C4-2B (cell line): Measurements from ENCODE around the gene SUPT4H1.
"Not testable (repeated sequence)": the region's sequence is repeated elsewhere in the genome, so short reads cannot be mapped to it uniquely, and the experiment has no call there.

Experiments
- H3K27ac ChIP-seq: fragments of 450-650 bp; 2 replicates; pipeline ENCODE4 v1.5.1; 2017
- ZFX ChIP-seq: fragments of 450-650 bp; IDR thresholded peaks from 2 replicates; pipeline ENCODE4 v1.6.1; 2017
- TF ChIP-seq, protein P1 (sequence below): fragments of 450-650 bp; conservative IDR thresholded peaks from 2 replicates; pipeline ENCODE4 v1.5.1; 2017; ENCODE audit warnings: mild to moderate bottlenecking

The SUPT4H1 gene

GRCh38 chr17:58351831-58352595 is at the start of gene SUPT4H1:
Gene SUPT4H1 (minus strand): TSS chr17:58352201. CDS start chr17:58352135, 66 bp downstream.
- TF ChIP-seq ZFX, result peak; percentile 23; the same call in 1 of the 2 replicates
- TF ChIP-seq, protein P1, sequence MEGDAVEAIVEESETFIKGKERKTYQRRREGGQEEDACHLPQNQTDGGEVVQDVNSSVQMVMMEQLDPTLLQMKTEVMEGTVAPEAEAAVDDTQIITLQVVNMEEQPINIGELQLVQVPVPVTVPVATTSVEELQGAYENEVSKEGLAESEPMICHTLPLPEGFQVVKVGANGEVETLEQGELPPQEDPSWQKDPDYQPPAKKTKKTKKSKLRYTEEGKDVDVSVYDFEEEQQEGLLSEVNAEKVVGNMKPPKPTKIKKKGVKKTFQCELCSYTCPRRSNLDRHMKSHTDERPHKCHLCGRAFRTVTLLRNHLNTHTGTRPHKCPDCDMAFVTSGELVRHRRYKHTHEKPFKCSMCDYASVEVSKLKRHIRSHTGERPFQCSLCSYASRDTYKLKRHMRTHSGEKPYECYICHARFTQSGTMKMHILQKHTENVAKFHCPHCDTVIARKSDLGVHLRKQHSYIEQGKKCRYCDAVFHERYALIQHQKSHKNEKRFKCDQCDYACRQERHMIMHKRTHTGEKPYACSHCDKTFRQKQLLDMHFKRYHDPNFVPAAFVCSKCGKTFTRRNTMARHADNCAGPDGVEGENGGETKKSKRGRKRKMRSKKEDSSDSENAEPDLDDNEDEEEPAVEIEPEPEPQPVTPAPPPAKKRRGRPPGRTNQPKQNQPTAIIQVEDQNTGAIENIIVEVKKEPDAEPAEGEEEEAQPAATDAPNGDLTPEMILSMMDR, result no peak; the same call in 1 of the 2 replicates
- H3K27ac ChIP-seq, result peak within 1 kb of the TSS; percentile 87

DNA sequence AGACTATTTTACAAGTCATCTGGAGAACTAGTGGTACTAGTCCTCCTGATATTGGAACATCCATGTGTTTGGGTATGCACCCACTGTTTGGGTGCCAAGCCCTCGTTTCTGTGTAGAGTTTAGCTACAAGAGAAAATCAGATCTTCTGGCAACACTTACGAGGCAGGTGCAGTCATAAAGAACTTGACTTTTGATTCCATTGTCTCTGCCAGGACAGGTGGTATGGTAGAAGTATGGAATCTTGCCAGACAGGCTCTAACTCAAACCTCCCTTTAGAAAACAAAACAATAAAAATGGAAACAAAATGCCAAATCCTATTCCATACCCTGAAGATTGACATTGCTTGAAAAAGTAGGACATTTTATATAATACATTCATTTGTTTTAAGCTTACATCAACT is 49.3 kb upstream of the SUPT4H1 start:
- TF ChIP-seq, protein P1, result no peak
- no peak for TF ChIP-seq ZFX
- no peak overlapping the region for H3K27ac ChIP-seq

- TF ChIP-seq ZFX, result no peak
- TF ChIP-seq, protein P1, result no peak
- H3K27ac ChIP-seq, result no peak overlapping the region
Measured at GRCh38 chr17:58400826-58401225, 48.8 kb upstream of the SUPT4H1 start.

DNA sequence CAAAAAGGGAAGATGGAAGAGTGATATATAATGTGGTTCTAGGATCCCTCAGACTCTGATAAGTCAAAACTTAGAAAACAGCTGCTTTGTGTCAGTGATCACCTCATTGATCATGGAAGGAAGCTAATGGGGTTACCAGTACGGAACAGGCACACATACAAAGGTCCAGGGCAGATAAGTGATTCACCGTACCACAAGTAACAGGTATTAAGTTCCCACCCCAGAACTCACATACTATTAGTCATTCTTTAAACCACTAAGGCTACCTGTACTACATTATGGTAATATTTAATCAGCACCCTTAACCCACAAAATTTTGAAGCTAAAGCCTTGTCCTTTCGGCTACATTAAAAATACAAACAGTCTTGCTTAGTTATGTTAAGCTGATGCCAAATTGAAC is 48.0 kb upstream of the SUPT4H1 start:
- no peak for TF ChIP-seq ZFX
- TF ChIP-seq, protein P1, result no peak
- peak overlapping the region; percentile 38; the same call in 1 of the 2 replicates for H3K27ac ChIP-seq

DNA sequence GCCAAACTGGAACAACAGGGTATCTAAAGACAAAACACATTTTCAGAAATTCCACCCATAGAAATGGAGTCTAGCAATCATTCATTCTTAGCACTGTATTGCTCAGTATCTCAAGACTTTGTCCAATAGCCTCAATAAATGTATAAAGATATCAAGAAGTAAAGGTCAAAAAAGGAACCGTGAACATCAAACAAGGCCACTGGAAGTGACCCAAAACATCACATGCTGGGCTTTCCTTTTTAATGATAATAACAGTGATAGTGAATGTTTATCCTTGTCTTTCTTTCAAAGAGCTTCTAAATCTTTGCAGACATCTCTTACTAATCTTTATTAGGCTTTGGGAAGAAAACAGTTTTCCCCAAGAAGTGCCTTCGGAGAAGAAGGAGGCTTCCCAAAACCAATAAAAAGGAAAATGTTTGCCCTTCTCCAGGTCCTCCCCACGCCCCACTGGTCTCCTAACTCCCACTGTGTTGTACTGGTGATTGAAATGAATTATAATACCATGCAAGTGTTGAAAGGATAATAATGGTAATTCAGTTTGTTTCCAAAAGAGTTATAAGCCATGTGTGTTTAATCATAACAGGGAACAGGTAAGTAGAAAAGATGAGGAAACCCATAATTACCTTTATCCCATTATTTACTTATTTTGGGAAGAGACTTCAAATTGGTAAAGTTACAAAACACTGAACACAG is 46.7 kb upstream of the SUPT4H1 start:
- TF ChIP-seq ZFX, result no peak
- TF ChIP-seq, protein P1, result no peak
- H3K27ac ChIP-seq, result no peak overlapping the region

- not testable (repeated sequence) for H3K27ac ChIP-seq
Measured at GRCh38 chr17:58397421-58397820, 45.4 kb upstream of the SUPT4H1 start.

GRCh38 chr17:58396173-58396572 is 44.2 kb upstream of the SUPT4H1 start:
- TF ChIP-seq ZFX, result no peak
- TF ChIP-seq, protein P1, result no peak

More at GRCh38 chr17:58396173-58396572, 44.2 kb upstream of the SUPT4H1 start:
- no peak overlapping the region for H3K27ac ChIP-seq
